NCI-H446 (cell line): ENCODE data around the gene CCDC178.
"Not testable (repeated sequence)": the region's sequence is repeated elsewhere in the genome, so short reads cannot be mapped to it uniquely, and the experiment has no call there.

ENCODE experiments used
- DNase-seq, 2 experiments: peaks; one replicate each; lab custom pipeline; 2025; lab: John Stamatoyannopoulos, UW

CCDC178 gene

DNA sequence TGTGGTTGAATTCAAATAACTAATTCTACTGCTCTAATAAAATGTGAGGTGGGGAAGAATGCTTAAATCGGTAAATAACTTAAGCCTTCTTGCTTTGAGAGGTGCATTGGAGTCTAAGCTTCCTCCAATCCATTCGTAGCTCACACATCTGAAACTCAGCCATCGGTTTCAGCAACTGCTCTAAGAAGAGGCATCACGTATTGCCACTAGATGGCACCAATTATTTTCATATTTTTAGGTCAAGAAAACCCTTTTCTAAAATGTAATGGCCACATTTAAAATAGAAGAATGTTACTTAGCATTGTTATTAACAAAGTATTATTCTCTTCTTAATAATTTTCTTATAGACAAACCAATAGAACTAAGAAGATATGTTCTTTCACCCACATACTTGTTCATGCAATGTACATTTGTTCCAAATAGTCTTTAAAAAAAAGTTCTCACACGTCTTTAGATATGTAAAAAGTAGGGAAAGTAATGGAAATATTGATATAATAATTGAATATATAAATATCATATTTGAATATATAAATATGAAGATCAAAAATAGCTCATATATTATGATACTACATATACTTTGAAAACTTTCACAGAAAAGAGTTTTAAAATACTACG lies 229.8 kb downstream of the CCDC178 start:
- DNase-seq, result peak in 1 of 2 experiments; percentile 50

GRCh38 chr18:33205777-33206176 lies 234.7 kb downstream of the CCDC178 start:
- no peak for DNase-seq

DNA sequence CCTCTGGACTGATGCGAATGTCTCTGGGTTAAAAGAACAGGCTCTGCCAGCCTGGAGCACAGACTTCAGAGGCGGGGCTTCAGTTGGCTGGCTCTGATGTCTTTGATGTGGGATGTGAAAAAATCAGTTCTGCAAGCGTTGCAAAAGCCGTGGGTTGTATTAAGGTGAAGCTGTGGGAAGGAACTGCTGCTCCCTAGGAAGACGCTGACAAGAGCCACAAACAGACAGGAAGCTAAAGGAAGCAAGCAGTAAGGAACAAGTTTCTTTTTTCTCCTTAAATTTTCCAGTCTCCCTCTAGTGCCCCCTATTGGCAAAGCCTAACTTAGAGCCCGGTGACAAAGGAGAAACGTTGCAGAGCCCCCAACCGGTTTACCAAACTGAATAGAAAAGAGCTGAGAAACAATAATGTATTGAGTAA lies 239.0 kb downstream of the CCDC178 start:
- peak in 1 of 2 experiments; percentile 22 for DNase-seq

DNA sequence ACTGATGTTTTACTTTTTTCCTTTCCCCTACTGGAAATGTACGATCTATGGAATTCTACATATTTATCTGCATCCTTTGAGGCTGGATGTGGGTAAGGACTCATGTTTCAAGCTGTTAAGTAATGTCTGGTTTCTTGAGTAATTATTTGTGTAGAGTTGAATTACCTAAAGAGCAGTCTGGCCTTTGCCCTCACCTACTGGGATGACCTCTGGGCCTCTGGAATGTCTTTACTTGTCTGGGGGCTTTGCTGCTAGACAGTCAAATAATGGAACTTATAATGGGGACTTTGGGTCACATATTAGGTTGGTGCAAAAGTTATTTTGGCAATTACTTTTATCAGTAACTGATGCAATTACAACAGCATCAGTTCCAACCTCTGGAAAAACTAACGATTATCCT lies 244.7 kb downstream of the CCDC178 start:
- DNase-seq, result no peak

- no peak for DNase-seq
Measured at GRCh38 chr18:33194793-33195192, 245.7 kb downstream of the CCDC178 start.

DNA sequence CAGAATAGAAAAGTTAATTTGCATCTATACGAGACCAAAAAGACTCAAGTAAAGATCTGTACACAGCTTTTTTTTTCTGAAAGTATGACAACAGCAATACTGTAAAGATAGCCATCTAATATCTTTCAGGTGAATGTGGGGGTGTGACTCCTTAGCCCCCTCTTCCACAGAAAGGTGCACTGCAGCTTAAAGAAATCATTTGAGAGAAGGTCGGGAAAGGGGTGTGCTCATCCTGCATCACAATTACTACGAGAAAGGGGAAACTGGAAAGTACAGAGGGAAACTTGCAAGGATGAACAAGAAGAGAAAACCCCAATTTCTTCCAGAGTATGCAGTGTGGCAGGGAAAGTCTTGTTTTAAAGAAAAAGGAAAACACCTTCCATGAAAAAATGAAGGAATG lies 255.6 kb downstream of the CCDC178 start:
- no peak for DNase-seq

DNA sequence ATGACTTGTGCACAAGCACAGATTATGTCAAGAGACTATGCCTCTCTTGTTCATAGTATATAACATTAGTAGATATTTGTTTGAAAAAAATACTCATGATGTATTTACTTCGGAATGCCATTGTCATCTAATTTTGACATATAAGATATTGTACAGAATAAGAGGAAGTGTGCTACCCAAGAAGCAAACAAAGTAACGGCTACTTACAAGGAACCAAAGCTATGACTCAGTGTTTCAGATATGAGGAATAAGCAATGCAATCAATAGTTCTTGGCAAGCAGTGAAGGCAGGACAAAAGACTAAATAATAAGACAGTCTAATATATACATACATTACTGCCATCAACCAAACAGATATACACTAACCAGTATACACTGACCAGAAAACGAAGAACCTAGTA lies 256.3 kb downstream of the CCDC178 start:
- no peak for DNase-seq

DNA sequence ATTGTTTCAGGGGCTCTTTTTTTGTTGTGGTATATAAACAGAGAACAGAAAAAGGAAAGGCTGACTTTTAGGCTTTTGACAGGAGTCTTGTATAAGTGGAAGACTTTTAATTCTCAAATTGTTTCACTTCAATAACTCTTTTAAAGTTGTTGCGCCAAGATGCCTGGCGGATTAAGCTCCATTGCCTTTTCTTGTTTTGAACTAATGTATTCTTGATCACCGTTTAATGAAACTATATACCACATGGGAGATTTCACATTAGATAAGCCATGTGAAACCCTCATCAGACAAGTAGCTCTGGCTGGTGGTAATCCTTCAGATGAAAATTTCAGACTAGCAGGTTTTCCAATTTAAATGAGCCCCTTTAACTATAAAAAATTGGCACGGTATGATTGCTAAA lies 257.4 kb downstream of the CCDC178 start:
- no peak for DNase-seq

DNA sequence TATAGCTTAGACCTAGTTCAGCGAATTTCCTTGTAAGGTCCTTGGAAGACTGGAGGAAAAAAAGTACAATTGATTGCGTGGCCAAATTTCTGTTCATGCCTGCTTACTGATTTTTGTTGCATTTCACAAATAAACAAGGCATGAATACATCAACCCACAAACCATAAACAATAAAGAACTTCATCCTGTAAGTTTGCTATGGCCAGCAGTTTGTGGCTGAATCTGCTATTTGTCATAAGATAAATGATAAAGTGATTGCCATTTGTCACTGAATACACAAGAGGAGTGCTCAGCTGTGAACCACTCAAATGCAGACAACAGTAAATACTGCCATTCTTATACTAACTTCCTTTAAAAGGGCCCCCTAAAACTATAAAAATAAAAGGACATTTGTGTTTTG lies 259.5 kb downstream of the CCDC178 start:
- no peak for DNase-seq

- no peak for DNase-seq
Measured at GRCh38 chr18:33169218-33169617, 271.3 kb downstream of the CCDC178 start.

DNA sequence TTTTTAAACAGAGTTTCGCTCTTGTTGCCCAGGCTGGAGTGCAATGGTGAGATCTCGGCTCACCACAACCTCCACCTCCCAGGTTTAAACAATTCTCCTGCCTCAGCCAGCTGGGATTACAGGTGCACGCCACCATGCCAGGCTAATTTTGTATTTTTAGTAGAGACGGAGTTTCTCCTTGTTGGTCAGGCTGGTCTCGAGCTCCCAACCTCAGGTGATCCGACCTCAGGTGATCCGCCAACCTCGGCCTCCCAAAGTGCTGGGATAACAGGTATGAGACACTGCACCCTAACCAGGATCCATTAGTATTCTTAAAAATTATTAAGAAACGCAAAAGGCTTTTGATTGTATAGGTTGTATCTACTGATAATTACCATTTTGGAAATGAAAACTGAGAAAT lies 276.4 kb downstream of the CCDC178 start:
- not testable (repeated sequence) for DNase-seq

DNA sequence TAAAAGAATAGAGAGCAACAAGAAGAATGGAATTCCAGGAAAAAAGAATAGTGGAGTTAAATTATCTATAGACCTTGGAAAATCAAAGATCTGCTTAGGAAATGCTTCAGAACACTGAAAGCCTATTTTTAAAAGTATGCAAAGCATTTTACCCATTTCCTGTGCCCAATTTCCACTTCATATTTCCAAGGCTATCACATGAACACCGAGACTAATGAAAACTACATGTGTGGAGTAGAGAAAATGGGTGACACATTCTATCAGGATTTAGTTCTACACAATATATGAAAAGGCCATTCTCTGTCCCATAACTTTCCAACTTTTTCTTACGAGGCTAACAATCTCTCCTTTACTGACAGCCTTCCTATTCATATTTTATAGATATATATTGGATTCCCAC lies 279.4 kb downstream of the CCDC178 start:
- DNase-seq, result no peak

DNA sequence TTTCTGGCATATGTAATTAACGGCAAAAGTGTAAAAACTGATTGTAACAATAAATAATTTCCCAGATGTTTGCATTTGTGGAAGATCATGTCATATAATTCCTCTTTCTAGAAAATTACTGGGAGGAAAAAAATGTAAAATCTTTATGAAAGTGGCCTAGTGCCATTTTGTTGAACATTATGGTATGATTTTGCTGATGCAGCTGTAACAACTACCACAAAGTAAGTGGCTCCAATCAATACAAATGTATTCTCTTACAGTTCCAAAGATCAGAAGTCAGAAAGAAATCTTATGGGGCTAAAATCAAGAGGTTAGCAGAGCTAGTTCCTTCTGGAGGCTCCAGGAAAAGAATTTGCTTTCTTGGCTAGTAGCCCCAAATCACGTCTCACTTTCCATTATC lies 281.4 kb downstream of the CCDC178 start:
- no peak for DNase-seq

DNA sequence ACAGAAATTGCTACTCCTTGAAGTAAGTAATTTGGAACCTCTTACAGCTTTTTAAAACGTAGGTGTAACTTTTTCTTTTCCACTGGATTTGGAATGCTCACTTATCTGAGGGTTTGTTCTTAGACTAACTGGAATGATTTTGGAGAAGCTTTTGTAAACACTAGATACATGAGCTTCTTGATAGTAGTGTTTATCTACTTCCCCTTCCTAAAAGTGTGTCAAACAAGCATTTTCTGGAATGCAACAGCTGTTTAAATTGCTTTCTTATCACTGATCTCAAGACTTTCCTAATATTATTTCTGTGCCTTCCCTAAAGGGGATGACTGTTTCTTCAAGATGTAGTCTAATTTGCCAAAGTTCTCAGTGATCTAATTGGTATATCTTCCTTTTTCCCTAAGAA lies 282.6 kb downstream of the CCDC178 start:
- DNase-seq, result no peak

DNA sequence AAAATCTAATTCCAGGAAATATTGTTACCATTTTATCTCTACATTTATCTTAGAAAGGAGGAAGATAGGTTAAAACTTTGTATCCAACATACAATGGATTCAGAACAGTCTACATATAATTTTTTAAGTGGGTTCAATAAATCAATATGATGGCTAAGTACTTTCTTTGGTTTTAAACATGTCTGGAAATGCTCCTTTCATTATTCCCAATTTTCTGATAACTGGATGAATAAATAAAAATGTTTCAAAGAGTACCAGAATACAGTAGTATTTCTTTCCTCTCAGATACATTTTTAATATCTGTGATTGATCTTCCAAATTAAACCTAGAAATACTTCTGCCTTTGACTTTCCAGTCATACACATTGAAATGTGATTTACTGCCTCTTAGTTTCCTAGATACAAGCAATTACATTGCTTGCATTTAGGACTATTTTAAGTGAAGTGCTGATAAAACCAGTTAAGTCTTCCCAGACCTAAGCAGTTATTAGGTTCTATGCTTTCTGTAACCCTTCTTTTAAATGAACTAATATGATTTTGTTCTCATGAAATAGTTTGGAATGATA lies 283.5 kb downstream of the CCDC178 start:
- no peak for DNase-seq

GRCh38 chr18:33154049-33154448 lies 286.5 kb downstream of the CCDC178 start:
- no peak for DNase-seq

- DNase-seq, result no peak
Measured at GRCh38 chr18:33152376-33152775, 288.1 kb downstream of the CCDC178 start.

DNA sequence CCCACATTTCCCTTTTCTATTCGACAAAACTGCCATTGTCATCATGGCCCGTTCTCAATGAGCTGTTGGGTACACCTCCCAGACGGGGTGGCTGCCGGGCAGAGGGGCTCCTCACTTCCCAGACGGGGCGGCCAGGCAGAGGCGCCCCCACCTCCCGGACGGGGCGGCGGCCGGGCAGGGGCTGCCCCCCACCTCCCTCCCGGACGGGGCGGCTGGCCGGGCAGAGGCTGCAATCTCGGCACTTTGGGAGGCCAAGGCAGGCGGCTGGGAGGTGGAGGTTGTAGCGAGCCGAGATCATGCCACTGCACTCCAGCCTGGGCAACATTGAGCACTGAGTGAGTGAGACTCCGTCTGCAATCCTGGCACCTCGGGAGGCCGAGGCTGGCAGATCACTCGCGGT lies 292.7 kb downstream of the CCDC178 start:
- not testable (repeated sequence) for DNase-seq

DNA sequence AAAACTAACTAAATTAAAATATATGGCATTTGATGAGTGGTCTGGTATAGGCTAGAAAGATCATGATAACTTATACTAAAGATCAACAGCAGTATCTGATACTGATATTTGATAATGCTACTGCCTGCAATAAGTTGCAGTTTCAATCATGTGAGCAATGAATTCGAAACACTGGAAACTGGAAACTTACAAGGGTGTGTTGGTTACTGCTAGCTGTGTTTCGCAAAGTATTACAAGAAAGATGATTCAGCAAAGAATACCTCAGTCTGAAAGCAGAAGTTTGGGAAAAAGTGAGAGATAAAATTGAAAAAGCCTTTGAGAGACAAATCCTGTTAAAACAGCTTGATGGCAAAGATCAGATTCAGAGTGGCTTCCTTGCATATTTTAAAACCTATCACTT lies 294.5 kb downstream of the CCDC178 start:
- no peak for DNase-seq

- no peak for DNase-seq
Measured at GRCh38 chr18:33135951-33136660, 304.4 kb downstream of the CCDC178 start.

DNA sequence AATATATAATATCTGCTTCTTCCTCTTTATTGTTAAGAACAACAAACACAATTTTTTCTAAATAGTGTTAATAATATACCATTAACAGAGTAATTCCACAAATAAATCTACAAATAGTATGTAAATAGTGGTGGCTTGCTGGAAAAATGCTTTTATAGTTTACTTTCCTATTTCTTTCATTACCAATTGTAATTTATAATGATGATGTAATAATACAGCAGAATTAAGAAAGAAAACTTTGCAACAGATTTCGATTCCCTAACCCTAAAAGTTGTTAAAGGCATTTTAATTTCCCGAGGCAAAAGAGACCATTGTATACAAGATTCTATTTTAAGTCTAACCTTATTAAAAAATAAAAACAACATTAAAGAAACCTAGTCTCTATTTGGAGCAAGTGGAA lies 307.9 kb downstream of the CCDC178 start:
- DNase-seq, result no peak

DNA sequence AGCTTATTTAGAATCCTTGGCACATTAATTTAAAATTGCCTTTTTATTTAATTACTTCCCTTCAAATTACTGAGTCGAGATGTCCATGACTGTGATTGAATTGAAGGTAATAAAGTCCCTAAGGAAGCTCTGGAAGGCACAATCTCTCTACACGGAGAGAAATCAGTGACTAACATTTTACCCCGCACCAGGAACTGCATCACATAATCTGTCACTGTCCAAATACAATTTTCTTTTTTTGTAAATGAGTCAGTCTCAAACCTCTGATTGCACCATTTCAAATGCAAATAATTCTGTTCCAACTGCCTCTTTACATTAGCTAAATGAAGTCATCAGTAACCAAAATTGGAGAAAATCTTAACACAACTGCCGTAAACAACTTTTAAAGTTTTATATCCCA lies 311.9 kb downstream of the CCDC178 start:
- no peak for DNase-seq

- DNase-seq, result no peak
Measured at GRCh38 chr18:33123862-33124518, 316.5 kb downstream of the CCDC178 start.
